GM18858 (cell line): ENCODE data around the gene PRKRIP1.
"Not testable (repeated sequence)": the region's sequence is repeated elsewhere in the genome, so short reads cannot be mapped to it uniquely, and the experiment has no call there.

Experiments used
- ATAC-seq: cut with Tn5 transposase; IDR thresholded peaks from one replicate; pipeline ENCODE4 v1.9.1; 2021; ENCODE audit not compliant: unreplicated experiment

The PRKRIP1 gene

GRCh38 chr7:102474736-102475435 is 78.7 kb downstream of the PRKRIP1 start:
- ATAC-seq, result not testable (repeated sequence)
